K562 (cell line): ENCODE measurements around the gene GRIA3. TPM values are rescaled to one million over a fixed set of nuclear protein-coding genes. Genes with fewer than 3 reads are reported as not detected.

ENCODE experiments used
- ATAC-seq: fragments of 200-7000 bp; cut with Tn5 transposase; 3 replicates; pipeline ENCODE4 v1.9.1; 2020; ENCODE audit warnings: moderate library complexity
- BruUV-seq: library from RNA; stranded (reverse); fragments of 400-500 nt; replicated peaks from 2 replicates; lab custom pipeline; 2021; lab: Mats Ljungman, UMichigan
- CTCF ChIA-PET: fragments of 300-600 bp; formaldehyde crosslinking; extraction: SDS; loops from one replicate; lab custom pipeline; 2021; ENCODE audit warnings: low intra/inter-chr PET ratio; lab: Yijun Ruan, JAX
- POLR2A ChIA-PET: fragments of 300-600, 350-650 bp; sonication (Branson Sonifier 250); formaldehyde crosslinking; extraction: SDS; loops from one replicate; lab custom pipeline; 2021; ENCODE audit warnings: antibody characterized with exemption, inconsistent platforms; lab: Yijun Ruan, JAX
- DNase-seq, 4 experiments: peaks; one replicate each; pipeline versions ENCODE4 v3.0.0 to v3.0.0-alpha.2; 2011 to 2018; ENCODE audit warnings: low spot score in 3 of 4, mixed read lengths in 3 of 4; ENCODE audit errors: extremely low read depth in 1 of 4
- FAIRE-seq: peaks from 2 replicates; lab custom pipeline; 2011; peaks lifted over from hg19 to GRCh38; lab: Jason Lieb, UNC
- H2AFZ ChIP-seq: 2 replicates; pipeline ENCODE4 v1.6.0; 2011; ENCODE audit warnings: low read depth, low read length, control low read depth, inconsistent platforms
- H3K27ac ChIP-seq: fragments of 200-600 bp; 3 replicates; pipeline ENCODE4 v1.8.0; 2011; ENCODE audit warnings: low read depth, mild to moderate bottlenecking, control low read depth, inconsistent platforms, low read length, moderate library complexity, mixed read lengths; ENCODE audit errors: extremely low read depth
- H3K27me3 ChIP-seq, 2 experiments: fragments of 300-600 bp in 1 of 2; 2 replicates in 1 of 2; 3 replicates in 1 of 2; pipeline versions ENCODE4 v1.6.0 to v1.8.0; 2011; ENCODE audit warnings: inconsistent platforms in 2 of 2, low read length in 2 of 2, mild to moderate bottlenecking in 1 of 2, mixed read lengths in 1 of 2, moderate library complexity in 1 of 2; ENCODE audit not compliant: control insufficient read depth in 2 of 2, insufficient read depth in 2 of 2
- H3K36me3 ChIP-seq: fragments of 300-600 bp; 3 replicates; pipeline ENCODE4 v1.8.0; 2011; ENCODE audit warnings: mild to moderate bottlenecking, low read length, inconsistent platforms; ENCODE audit not compliant: control insufficient read depth, insufficient read depth
- H3K4me1 ChIP-seq, 2 experiments: fragments of 200-600 bp in 1 of 2; replicated peaks in 1 of 2; 2 replicates in 1 of 2; 3 replicates in 1 of 2; pipeline versions ENCODE4 v1.5.1 to v1.8.0; 2011; ENCODE audit warnings: inconsistent platforms in 2 of 2, low read length in 2 of 2, mild to moderate bottlenecking in 1 of 2, mixed read lengths in 1 of 2, moderate library complexity in 1 of 2; ENCODE audit not compliant: control insufficient read depth in 2 of 2, insufficient read depth in 2 of 2
- H3K4me2 ChIP-seq: 2 replicates; pipeline ENCODE4 v1.6.1; 2011; ENCODE audit warnings: low read length, control low read depth, inconsistent platforms, mixed read lengths; ENCODE audit not compliant: insufficient read depth
- H3K4me3 ChIP-seq: fragments of 200-600 bp; sonication (generic), shearing (Covaris generic); 2 replicates; pipeline ENCODE4 v1.5.1; 2016; ENCODE audit warnings: control low read depth, inconsistent platforms
- H3K79me2 ChIP-seq: fragments of 200-600 bp; 3 replicates; pipeline ENCODE4 v1.8.0; 2011; ENCODE audit warnings: low read length, inconsistent platforms; ENCODE audit not compliant: control insufficient read depth, insufficient read depth
- H3K9ac ChIP-seq, 2 experiments: 2 replicates each; pipeline versions ENCODE4 v1.6.0 to v1.6.1; 2011; ENCODE audit warnings: low read depth in 2 of 2, low read length in 2 of 2, control low read depth in 1 of 2, inconsistent platforms in 1 of 2, mild to moderate bottlenecking in 1 of 2, mixed read lengths in 1 of 2; ENCODE audit not compliant: insufficient read depth in 1 of 2
- H3K9me1 ChIP-seq: one replicate; pipeline ENCODE4 v1.6.0; 2011; ENCODE audit warnings: inconsistent platforms, mild to moderate bottlenecking, low read length, moderate library complexity; ENCODE audit not compliant: control insufficient read depth, insufficient read depth
- H3K9me3 ChIP-seq: replicated peaks from 2 replicates; pipeline ENCODE4 v1.5.1; 2011; ENCODE audit warnings: low read depth, low read length, inconsistent platforms; ENCODE audit not compliant: control insufficient read depth, insufficient read depth
- H4K20me1 ChIP-seq: replicated peaks from 2 replicates; pipeline ENCODE4 v1.6.1; 2011; ENCODE audit warnings: low read length, inconsistent platforms, mixed read lengths; ENCODE audit not compliant: control insufficient read depth, insufficient read depth
- CBX1 ChIP-seq: sonication (generic); IDR thresholded peaks from 2 replicates; pipeline ENCODE4 v1.6.1; 2016; ENCODE audit warnings: antibody characterized with exemption, low read depth, mild to moderate bottlenecking
- CC2D1A ChIP-seq: fragments of 450-650 bp; IDR thresholded peaks from 2 replicates; pipeline ENCODE4 v1.6.1; 2017; ENCODE audit warnings: mild to moderate bottlenecking
- CSDE1 ChIP-seq, 2 experiments: fragments of 450-650 bp; IDR thresholded peaks; 2 replicates each; pipeline ENCODE4 v1.6.1; 2016; ENCODE audit warnings: mild to moderate bottlenecking in 1 of 2
- HOXB6 ChIP-seq: fragments of 250-450 bp; sonication (Bioruptor Pico); IDR thresholded peaks from 2 replicates; pipeline ENCODE4 v1.5.1; 2022; ENCODE audit warnings: mild to moderate bottlenecking, borderline replicate concordance
- IRF2 ChIP-seq: sonication (generic); formaldehyde crosslinking; IDR thresholded peaks from 2 replicates; pipeline ENCODE4 v1.8.1; 2022; ENCODE audit warnings: mild to moderate bottlenecking, missing genetic modification reagents
- MEF2A ChIP-seq: IDR thresholded peaks from 2 replicates; pipeline ENCODE4 v1.6.1; 2011; ENCODE audit warnings: low read depth, mild to moderate bottlenecking, low read length, moderate library complexity; ENCODE audit not compliant: control insufficient read depth
- MTA1 ChIP-seq: fragments of 450-650 bp; IDR thresholded peaks from 2 replicates; pipeline ENCODE4 v1.6.1; 2017; ENCODE audit warnings: borderline replicate concordance
- NR1H2 ChIP-seq: sonication (generic); formaldehyde crosslinking; IDR thresholded peaks from 2 replicates; pipeline ENCODE4 v1.4.0; 2020; ENCODE audit warnings: mild to moderate bottlenecking, missing genetic modification reagents
- PCBP1 ChIP-seq: fragments of 200-400 bp; formaldehyde crosslinking; IDR thresholded peaks from 2 replicates; pipeline ENCODE4 v1.6.1; 2018; ENCODE audit warnings: mild to moderate bottlenecking, low read depth, low read length; ENCODE audit not compliant: poor library complexity, severe bottlenecking
- SMARCE1 ChIP-seq: fragments of 450-650 bp; IDR thresholded peaks from 2 replicates; pipeline ENCODE4 v1.7.1; 2016; ENCODE audit warnings: mild to moderate bottlenecking
- TCF15 ChIP-seq: fragments of 250-450 bp; sonication (Bioruptor Pico); IDR thresholded peaks from 2 replicates; pipeline ENCODE4 v1.8.0; 2022; ENCODE audit warnings: moderate library complexity, mild to moderate bottlenecking, inconsistent platforms
- U2AF1 ChIP-seq: fragments of 200-400 bp; formaldehyde crosslinking; optimal IDR thresholded peaks from 2 replicates; pipeline ENCODE3; 2017; ENCODE audit warnings: mild to moderate bottlenecking, low read depth, low read length, moderate library complexity
- YBX1 ChIP-seq: fragments of 450-650 bp; IDR thresholded peaks from 2 replicates; pipeline ENCODE4 v1.7.1; 2016; ENCODE audit warnings: mild to moderate bottlenecking
- ZBTB26 ChIP-seq: fragments of 450-650 bp; formaldehyde crosslinking; IDR thresholded peaks from 2 replicates; pipeline ENCODE4 v1.4.0; 2022; ENCODE audit warnings: missing genetic modification characterization
- ZNF778 ChIP-seq: fragments of 450-650 bp; formaldehyde crosslinking; IDR thresholded peaks from 2 replicates; pipeline ENCODE4 v1.4.0; 2020; ENCODE audit warnings: mild to moderate bottlenecking, moderate library complexity
- WGBS: fragments of 100-300 bp; shearing (Covaris generic); methylation state at CpG from one replicate; pipeline ENCODE4 v1.1.6; 2016; ENCODE audit warnings: low coverage, mixed read lengths; ENCODE audit not compliant: insufficient coverage; ENCODE audit errors: missing lambda C conversion rate; 5-methylcytosine and 5-hydroxymethylcytosine counted together
- in situ Hi-C: fragments of 300-500 bp; cut with MboI; formaldehyde crosslinking; loops from 4 replicates; pipeline ENCODE4 v1.15.0; 2018; ENCODE audit warnings: inconsistent platforms, mixed read lengths
- intact Hi-C: fragments of 100-400 bp; cut with micrococcal nuclease; formaldehyde crosslinking; loops from 2 replicates; pipeline ENCODE4 v1.14.2; 2022
- polyA plus RNA-seq, 8 experiments: library from polyadenylated mRNA; depleted of rRNA in 4 of 8; stranded (reverse) in 5 of 8; unstranded in 3 of 8; fragments of >200 nt; fragmentation: Nextera tagmentation in 2 of 8; fragmentation: Illumina TruSeq in 1 of 8; extraction: Ambion mirVana in 2 of 8; extraction: Trizol in 1 of 8; gene quantifications; 2 replicates each; pipeline versions ENCODE4 v1.2.1 to v1.2.3, GENCODE V29; 2011 to 2014; ENCODE audit warnings: inconsistent platforms in 1 of 8, missing spikeins in 1 of 8
- total RNA-seq, 7 experiments: library from RNA; depleted of rRNA in 6 of 7; stranded (reverse); fragments of >200 nt in 6 of 7; fragmentation: Illumina TruSeq in 2 of 7; extraction: Trizol in 2 of 7; gene quantifications; 2 replicates each; pipeline versions ENCODE4 v1.2.1 to v1.2.3, GENCODE V29; 2011 to 2021; ENCODE audit warnings: low replicate concordance in 1 of 7
- TF ChIP-seq, protein P1 (sequence below): fragments of 450-650 bp; formaldehyde crosslinking; IDR thresholded peaks from 2 replicates; pipeline ENCODE4 v1.4.0; 2020; ENCODE audit warnings: mild to moderate bottlenecking, moderate library complexity
- TF ChIP-seq, protein P2 (sequence below): fragments of 250-450 bp; sonication (Bioruptor Pico); IDR thresholded peaks from 2 replicates; pipeline ENCODE4 v1.8.0; 2022; ENCODE audit warnings: moderate library complexity, mild to moderate bottlenecking, inconsistent platforms

GRIA3 gene
- total and polyA plus RNA-seq, 9 of the 15 experiments (the other 6 are each of a cell fraction or from before 2014, with no cell fraction given) = 0.10 TPM; not detected in 8

- H3K36me3 ChIP-seq = no peaks in the 10 kb centered on the region
- H2AFZ ChIP-seq = no peak overlapping the region
- H3K9me1 ChIP-seq = no peaks in the 10 kb centered on the region
- H3K9ac ChIP-seq = no peak overlapping the region
- ChIA-PET POLR2A (no interaction called here), CTCF (no interaction called here)
- in situ Hi-C loops = no loop called here
- WGBS = 0% methylated on average over 1 of the region's 1 CpG
- no peaks in the 10 kb centered on the region for H4K20me1 ChIP-seq
- intact Hi-C loops = no loop called here
- no peak for ATAC-seq
- no TSS peak for BruUV-seq
- H3K9me3 ChIP-seq = no peaks in the 10 kb centered on the region
- no peak overlapping the region for H3K4me3 ChIP-seq
- no peaks in the 10 kb centered on the region for H3K4me1 ChIP-seq
- no peaks in the 10 kb centered on the region for H3K79me2 ChIP-seq
- no peak overlapping the region for H3K4me2 ChIP-seq
- no peak overlapping the region for H3K27ac ChIP-seq
- no peak for TF ChIP-seq ZBTB26 (CRISPR knock-in tag)
- no peak for TF ChIP-seq MTA1
- TF ChIP-seq, protein P1, sequence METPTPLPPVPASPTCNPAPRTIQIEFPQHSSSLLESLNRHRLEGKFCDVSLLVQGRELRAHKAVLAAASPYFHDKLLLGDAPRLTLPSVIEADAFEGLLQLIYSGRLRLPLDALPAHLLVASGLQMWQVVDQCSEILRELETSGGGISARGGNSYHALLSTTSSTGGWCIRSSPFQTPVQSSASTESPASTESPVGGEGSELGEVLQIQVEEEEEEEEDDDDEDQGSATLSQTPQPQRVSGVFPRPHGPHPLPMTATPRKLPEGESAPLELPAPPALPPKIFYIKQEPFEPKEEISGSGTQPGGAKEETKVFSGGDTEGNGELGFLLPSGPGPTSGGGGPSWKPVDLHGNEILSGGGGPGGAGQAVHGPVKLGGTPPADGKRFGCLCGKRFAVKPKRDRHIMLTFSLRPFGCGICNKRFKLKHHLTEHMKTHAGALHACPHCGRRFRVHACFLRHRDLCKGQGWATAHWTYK (CRISPR knock-in tag) = no peak
- no peak for TF ChIP-seq TCF15 (CRISPR knock-in tag)
- no peak for TF ChIP-seq CSDE1 (IDR thresholded peaks at IDR 0.05)
- no peak for TF ChIP-seq SMARCE1
- no peak for TF ChIP-seq CC2D1A
- TF ChIP-seq ZNF778 = no peak
- TF ChIP-seq U2AF1 = no peak
- TF ChIP-seq IRF2 (CRISPR knock-in tag) = no peak
- TF ChIP-seq CBX1 = no peak
- TF ChIP-seq, protein P2, sequence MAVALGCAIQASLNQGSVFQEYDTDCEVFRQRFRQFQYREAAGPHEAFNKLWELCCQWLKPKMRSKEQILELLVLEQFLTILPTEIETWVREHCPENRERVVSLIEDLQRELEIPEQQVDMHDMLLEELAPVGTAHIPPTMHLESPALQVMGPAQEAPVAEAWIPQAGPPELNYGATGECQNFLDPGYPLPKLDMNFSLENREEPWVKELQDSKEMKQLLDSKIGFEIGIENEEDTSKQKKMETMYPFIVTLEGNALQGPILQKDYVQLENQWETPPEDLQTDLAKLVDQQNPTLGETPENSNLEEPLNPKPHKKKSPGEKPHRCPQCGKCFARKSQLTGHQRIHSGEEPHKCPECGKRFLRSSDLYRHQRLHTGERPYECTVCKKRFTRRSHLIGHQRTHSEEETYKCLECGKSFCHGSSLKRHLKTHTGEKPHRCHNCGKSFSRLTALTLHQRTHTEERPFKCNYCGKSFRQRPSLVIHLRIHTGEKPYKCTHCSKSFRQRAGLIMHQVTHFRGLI = no peak
- no peak for TF ChIP-seq MEF2A
- no peak for TF ChIP-seq NR1H2 (CRISPR knock-in tag)
- no peak for TF ChIP-seq PCBP1
- no peak for TF ChIP-seq YBX1
- TF ChIP-seq HOXB6 (CRISPR knock-in tag) = no peak
- H3K27me3 ChIP-seq = no peaks in the 10 kb centered on the region
- DNase-seq = no peak
- FAIRE-seq = no peak
Observed at GRCh38 chrX:123399709-123400108, 215.6 kb downstream of the GRIA3 start.
